ENCODE measurements around the gene HSP90AB1.

- no peak for TF ChIP-seq SPI1 (IDR thresholded peaks at IDR 0.05; ENCODE audit: borderline replicate concordance, low read depth, low read length)
- TF ChIP-seq ZHX1 (conservative IDR thresholded peaks at IDR 0.05; ENCODE audit: low read length): no peak
- no peak for TF ChIP-seq NFE2L1 (tag; IDR thresholded peaks at IDR 0.05; ENCODE audit: borderline replicate concordance, low read depth)
- no peak for TF ChIP-seq ZNF644 (tag; IDR thresholded peaks at IDR 0.05; ENCODE audit: low read depth)
- TF ChIP-seq BMI1 (IDR thresholded peaks at IDR 0.05; ENCODE audit: low read length): no peak
- TF ChIP-seq ZFP91 (CRISPR knock-in tag; IDR thresholded peaks at IDR 0.05): no peak
Observed at GRCh38 chr6:44228836-44229235, 18.1 kb upstream of the HSP90AB1 start.

Measured in K562 (cell line).